Measurements from ENCODE around the gene PLA2G6.
"Not testable (repeated sequence)": the region's sequence is repeated elsewhere in the genome, so short reads cannot be mapped to it uniquely, and the experiment has no call there.

PLA2G6 gene

DNA sequence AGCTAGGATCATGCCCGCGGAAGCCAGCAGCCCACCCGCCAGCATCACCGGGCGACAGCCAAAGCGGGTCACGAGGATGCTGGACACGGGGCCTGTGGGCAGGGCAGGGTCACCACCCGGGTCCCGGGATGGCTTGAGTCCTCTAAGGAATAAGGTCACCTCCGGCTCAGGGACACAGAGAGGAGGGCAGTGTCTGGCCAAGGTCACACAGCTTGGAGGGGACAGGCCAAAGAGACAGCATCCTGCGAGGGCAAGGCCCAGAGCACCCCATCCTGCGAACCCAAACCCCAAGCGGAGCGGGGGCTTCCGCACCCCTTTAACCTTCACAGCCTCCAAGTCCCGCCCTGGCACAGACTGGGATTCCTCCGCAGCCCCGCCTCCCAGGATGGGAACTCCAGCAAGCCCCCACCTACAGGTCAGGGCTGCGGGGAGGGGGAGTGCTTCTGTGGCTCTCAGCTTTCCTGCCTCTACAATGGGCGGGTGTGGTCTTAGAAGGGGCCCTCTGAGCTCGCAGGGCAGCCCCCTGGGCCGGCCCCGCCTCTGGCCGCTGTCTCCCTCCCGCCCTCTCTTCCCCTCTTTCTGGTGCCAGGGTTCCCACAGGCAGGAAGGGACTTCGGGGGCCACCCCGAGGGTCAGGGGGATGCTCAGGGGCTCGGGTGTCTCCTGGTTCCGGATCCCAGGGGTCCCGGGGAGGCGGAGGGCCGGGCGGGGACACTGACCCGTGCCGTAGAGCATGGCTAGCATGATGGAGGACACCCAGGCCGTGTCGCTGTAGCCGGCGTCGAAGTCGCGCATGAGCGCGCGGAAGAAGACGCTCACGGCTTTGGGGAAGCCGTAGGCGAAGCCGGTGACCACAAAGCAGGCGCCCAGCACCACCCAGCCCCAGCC is 99.4 kb downstream of the PLA2G6 start:
- DNase-seq: no peak

DNA sequence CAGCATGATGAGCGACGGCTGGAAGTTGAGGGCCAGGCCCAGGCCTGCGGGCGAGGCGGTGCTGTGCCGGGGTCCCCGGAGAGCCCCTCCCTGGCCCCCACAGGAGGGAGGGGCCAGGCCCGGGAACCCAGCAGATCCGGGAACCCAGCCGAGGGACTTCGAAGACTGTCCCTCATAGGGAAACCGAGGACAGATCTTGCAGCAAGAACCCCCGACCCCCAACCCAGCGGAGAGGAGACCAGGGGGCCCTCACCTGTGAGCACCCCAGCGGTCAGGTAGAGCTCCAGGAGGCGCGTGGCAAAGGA is 100.0 kb downstream of the PLA2G6 start:
- DNase-seq: no peak

DNA sequence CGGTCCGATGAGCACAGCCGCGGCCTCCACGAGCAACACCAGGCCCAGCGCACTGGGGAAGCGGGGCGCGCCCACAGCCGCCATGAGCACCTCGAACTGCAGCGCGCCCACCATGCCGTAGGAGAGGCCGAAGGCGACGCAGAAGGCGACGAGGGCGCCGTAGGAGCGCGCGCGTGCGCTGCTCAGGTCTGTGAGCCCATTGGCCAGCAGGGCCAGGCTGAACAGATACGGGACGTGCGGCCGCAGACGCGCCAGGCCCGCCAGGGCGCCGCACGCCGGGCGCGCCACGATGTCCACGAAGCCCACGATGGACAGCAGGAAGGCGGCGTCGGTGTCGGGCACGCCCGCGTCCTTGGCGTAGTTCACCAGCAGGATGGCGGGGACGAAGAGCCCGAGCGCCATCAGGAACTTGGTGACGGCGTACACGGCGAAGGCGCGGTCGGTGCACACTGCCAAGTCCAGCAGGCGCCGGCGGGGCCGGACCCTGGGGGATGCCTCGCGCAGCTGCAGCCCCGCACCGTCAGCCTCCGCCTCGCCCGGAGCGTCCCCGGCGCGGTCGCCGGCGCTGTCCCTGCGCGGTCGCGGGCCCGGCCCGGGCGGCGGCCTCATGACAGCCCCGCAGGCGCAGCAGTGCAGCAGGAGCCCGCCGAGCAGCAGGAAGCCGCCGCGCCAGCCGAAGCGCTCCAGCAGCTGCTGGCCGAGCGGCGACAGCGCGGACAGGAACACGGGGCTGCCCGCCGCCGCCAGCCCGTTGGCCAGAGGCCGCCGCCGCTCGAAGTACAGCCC is 100.6 kb downstream of the PLA2G6 start:
- DNase-seq: no peak

DNA sequence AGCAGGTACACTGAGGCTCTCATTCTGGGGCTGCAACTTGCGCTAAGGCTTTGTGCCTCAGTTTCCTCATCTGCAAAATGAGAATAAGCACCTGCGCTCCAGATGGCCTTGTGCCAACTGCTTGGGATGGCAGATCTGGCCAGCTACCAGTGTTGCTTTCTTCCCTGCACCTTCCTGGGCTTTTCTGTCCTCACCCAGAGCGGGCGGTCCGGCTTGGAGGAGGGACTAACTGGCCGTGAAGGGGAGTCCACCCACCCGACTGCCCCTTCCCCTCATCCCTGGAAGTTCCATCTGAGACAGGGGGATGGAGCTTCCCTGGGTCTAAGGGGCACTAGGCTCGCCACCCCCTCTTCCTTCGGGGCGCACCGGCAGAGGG is 101.2 kb downstream of the PLA2G6 start:
- DNase-seq: no peak

DNA sequence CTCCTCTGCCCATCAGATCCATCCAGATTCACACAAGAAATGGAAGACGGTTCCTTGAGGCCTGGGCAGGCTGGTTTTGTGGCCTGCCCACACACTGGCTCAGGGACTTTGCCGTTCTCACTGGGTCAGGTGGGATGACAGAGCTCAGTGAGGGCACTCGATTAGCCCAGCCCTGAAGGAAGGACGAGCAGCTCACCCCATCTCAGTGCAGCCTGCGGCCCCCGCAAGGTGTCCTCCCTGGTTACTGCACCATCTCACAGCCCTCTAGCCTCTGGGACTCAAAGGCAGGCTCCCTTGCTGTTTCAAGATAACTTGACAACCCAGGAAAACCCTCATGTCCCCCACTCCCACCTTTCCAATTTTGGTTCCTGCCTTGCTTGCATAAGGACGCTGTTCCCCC is 101.8 kb downstream of the PLA2G6 start:
- no peak for DNase-seq

DNA sequence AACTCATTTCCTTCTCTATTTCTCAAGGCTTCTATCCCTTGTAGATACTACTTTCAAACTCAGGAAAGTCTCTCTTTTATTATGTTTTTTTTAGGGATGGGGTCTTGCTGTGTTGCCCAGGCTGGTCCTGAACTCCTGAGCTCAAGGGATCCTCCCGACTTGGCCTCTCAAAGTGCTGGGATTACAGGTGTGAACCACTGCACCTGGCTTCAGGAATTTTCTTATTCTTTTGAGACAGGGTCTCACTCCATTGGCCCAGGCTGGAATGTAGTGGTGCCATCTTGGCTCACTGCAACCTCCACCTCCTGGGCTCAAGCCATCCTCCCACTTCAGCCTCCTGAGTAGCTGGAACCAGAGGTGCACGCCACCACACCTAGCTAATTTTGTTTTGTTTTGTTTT is 102.4 kb downstream of the PLA2G6 start:
- DNase-seq: not testable (repeated sequence)

DNA sequence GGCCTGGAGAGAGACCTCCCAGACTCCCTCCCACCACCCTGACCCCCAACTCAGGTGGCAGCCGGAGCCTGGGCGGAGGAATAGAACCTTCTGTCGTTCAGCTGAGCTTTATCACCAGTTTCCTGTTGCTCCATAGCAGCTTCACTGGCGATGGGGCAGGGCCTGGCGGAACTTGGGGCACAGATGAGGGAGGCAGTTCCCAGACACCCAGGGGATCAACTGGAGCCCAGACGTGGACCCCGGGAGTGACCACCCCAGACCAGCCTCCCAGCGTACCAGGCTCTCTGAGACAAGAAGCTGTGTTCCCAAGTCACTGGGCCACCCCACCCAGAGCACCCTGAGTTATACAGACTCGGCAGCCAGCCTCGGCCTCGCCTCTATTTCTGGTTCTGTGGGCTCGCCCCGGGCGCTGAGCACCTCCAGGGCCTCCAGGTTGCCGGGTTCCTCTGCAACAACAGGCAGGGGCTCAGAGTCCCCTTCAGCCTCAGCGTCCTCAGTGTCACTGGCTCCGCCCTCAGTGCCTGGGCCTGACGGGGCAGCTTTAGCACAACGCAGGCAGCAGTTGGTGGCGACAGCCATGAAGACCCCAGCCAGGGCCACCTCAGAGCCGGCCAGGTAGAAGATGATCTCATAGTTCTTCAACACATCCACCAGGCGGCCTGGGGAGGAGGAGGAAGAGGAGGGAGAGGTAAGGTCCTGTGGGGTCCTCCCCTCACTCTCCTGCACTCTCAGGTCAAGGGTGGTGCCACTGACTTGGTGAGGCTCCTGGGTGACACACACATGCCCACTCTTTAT is 103.4 kb downstream of the PLA2G6 start:
- DNase-seq: no peak

DNA sequence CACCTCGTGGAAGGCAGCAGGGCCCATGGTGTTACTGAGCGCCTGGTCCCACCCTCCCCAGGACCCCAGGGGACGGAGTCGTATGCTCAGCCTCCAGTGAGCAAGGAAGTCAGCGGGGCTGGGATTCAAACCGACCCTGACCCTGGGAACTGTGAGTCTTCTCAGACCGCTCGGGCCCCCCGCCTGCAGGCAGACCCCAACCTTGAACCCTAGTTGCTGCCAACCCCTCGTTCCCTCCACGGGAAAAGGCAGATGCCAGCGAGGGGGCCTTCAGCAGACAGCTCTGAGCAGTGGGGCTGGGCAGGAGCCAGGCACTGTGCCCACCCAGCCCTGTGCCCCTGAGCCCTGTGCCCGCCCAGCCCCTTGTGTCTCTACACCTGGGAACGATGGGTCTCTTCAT is 104.0 kb downstream of the PLA2G6 start:
- DNase-seq: no peak

DNA sequence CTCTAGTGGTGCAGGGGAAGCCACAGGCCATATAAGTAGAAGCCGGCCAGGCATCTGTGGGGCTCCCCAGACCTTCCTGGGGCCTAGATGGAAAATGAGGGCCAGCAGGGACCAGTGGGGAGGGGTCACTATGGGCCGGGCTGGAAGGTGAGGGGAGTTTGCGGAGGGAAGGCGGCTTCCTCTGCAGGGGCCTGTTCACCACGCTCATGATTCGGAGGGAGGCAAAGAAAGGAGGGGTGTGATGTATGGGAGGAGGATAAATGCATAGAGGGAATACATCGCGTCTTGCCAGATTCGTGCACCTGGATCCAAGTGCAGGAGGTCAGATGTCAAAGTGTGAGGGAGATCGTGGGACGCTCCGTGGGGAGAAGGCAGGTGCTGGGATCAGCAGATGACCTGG is 104.5 kb downstream of the PLA2G6 start:
- DNase-seq: no peak

DNA sequence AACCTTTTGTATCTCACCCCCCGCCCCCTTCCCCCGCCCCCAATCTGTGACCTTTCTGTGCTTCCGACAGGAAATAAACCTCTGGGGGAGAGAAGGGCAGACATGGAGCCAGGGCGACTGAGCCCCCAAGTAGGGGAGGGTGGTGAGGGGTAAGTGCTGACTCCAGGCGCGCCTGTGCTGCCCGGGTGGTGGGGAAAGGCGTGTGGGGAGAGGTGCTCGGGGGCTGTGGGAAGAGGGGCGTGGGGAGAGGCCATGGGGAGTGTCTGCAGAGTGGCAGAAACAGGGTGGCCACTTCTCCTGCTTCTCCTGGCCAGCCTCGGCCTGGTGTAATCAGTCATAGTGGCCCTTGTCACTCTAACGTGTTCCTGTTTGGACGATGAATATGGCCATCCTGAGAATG is 105.7 kb downstream of the PLA2G6 start:
- no peak for DNase-seq

DNA sequence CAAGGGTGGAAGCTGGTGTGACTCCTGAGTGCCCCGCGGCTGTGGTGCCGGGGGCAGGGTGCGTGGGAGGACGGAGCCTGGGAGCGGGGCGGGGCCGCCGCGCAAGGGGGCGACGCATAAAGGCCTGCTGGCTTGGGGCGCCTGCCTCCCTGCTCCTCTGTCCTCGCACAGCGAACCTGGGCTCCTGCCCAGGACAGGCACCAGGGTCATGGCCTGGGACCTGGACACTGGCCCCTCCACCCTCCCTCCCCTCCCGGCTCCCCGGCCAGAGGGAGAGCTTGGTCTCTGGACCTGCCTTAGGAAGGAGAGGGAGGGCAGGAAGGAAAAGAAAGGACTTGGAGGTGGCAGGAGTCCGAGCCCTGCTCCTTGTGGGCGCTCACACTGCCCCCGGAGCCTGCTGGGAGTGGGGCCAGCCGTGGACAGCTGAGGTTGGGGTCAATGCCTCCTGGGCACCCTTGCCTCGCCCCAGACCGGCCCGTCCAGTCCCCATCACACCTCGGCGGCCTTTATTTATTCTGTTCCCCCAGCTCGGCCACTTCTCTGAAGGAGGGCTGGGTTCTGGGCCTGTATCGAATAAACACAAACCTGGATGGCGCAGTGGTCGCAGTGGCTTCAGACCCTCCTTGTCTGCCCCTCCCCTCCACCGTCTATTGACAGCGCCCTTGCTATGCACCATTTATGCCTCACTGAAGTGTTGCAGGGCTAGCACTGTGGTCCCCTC is 106.4 kb downstream of the PLA2G6 start:
- DNase-seq: no peak

DNA sequence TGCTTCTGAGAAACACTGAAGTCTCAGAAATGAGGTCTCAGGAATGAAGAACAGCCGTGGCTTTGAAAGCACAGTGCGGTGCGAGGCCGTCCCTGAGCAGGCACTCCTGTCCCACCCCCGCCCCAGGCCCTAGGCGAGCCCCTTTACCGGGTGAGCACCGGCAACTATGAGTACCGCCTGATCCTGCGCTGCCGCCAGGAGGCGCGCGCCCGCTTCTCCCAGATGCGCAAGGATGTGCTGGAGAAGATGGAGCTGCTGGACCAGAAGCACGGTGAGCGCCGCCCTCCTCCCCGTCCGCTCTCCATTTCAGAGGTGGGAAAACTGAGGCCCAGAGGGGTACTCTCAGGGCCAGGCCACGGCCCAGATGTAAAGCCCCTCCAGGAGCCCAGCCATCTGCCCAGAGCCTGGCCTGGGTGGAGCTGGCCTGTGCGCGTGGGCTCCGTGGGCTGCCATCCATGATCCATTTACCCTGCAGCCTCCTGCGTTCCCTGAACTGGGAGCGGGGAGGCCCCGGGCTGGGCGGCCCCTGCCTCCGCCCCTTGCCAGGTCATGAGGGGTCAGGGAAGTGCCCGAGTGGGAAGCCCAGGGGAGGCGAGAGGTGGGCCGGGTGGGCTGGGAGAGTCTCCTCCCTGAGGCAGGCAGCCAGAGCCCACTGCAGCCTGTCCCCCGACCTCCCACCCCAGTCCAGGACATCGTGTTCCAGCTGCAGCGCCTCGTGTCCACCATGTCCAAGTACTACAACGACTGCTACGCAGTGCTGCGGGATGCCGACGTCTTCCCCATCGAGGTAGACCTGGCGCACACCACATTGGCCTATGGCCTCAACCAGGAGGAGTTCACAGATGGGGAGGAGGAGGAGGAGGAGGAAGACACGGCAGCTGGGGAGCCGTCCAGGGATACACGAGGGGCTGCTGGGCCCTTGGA is 107.2 kb downstream of the PLA2G6 start:
- DNase-seq: no peak

DNA sequence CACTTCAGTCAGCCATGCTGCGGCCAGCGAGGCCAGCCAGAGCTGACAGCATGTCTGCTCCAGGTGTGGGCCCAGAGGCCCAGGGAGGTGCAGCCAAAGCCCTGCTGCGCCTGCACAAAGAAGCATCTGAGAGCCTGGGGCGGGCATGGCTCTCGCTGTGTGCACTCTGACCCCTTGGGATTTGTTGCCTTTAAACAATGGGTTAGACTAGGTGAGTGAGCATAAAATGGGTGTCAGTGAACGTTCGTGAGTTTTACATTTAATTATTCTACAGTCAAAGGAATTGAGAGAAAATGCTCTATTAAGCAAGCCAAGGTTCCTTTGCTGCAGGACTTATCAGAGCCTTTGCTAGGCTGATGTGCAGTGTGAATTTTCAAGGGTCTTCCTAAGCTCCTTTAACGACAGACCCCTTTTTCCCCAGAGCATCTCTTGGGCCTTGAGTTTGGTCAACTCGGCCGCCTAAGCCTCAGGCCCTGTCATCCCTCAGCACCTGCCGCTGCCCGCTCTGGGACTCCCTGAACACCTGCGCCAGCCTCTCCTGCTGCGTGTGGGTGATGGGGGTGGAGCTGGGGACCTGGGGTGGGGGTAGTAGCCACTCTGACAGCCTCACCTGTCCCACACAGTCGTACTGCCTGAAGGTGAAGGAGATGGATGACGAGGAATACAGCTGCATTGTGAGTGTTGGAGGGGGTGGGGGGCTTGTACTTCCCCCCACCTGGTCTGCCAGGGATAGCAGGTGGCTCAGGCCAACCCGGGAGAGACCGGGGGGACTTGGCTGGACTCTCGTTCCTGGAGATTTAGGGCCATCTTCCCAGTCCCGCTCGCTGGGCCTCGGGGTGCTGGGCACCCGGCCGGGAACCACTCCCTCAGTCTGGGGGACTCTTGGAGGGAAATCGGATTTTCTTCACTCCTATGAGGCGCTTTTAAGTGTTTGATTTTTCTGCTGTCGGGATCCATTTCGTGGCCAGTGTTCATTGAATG is 108.2 kb downstream of the PLA2G6 start:
- no peak for DNase-seq

DNA sequence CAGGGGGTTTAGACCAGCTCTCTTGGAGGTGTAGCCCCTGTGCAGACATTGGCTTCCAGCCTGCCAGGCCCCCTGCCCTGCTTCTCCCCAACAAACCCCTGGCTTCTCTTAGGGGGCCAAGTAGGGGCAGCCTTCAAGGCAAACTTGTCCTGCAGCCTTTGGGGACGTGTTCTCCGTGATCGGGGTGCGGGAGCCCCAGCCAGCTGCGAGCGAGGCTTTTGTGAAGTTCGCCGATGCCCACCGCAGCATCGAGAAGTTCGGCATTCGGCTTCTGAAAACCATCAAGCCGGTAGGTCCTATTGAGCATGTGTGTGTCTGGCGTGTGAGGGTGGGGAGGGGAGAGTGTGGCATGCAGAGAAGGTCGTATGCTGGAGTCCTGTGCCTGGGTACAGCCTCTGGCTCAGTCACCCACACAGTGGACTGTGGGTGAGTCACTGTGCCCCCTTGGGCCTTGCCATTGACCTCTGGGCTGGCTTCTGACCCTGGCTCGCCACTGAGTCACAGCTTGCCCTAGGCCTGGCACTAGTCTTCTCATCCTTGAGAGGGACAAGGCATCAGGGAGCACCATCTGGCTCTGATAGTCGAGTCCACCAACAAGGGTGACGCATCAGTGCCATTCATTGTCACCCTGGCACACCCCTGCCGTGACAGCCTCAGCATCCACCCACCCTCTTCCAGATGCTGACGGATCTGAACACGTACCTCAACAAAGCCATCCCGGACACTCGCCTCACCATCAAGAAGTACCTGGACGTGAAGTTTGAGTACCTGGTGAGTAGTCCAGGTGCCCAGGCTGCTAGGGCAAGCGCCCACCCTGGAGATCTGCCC is 109.1 kb downstream of the PLA2G6 start:
- DNase-seq: no peak

DNA sequence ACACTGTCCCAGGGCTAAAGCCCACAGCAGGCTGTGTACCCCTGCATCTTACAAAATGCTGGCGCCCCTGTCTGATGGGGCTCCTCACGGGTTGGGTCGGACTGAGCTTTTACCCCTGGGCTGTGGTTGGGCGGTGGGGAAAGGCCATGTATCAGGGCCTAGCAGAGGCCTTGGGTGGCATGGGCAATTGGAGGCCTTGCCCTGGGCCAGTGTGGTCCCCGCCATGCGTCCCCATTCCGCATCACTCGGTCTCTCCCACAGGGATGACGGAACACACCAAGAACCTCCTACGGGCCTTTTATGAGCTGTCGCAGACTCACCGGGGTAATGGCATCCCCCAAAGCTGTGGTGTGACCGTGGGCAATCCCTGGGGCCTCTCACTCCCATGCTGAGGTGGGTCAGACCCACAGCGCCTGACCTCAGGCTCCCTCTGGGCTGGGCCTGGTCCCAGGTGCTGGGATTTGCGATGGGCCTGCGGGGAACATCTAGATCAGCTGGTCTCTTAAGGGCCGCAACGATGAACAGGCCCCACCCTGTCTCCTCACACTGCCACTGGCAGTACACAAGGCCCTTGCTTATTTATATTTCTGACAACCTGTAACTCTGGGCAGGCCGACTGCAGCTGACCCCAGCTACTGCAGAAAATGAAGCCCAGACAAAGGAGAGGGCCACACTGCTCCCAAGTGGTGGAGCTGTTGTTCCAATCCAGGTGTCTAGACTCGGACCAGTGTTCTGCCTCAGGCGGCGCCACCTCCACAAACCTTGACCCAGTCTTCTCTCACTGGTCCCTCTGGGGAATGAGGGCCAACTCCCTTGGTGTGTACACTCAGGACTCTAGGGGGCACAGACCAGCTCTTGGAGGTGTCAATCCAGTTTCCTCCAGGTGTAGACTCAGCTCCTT is 110.0 kb downstream of the PLA2G6 start:
- DNase-seq: no peak

DNA sequence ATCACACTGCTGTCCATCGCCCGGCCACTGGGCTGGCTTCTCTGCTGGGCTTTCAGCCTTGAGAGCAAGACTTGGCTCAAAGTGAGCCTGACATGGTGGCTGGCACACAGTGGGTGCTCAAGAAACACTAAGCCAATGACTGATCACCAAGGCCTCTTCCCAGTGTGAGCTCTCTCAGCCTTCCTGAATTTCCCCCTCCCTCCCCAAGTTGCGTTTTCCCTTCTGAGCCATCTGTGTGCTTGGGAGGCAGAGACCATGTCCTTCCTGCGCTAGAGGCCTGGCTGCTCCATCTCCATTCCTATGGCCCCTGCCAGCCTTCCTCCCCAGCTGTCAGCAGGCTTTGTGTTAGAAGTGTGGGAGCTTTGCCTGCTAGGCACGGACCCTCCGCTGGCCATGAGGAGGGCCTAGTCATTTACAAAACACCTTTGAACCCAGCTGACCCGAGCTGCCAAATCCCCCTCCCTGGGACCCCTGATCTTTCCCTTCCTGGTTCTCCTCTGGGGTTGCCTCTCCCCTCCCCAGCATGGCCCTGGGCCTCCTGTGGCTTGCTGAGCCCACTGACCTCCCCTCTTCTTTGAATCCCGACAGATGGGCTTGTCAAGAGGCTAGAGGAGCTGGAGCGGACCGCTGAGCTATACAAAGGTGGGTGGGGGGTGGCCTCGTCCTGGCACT is 111.2 kb downstream of the PLA2G6 start:
- no peak for DNase-seq

DNA sequence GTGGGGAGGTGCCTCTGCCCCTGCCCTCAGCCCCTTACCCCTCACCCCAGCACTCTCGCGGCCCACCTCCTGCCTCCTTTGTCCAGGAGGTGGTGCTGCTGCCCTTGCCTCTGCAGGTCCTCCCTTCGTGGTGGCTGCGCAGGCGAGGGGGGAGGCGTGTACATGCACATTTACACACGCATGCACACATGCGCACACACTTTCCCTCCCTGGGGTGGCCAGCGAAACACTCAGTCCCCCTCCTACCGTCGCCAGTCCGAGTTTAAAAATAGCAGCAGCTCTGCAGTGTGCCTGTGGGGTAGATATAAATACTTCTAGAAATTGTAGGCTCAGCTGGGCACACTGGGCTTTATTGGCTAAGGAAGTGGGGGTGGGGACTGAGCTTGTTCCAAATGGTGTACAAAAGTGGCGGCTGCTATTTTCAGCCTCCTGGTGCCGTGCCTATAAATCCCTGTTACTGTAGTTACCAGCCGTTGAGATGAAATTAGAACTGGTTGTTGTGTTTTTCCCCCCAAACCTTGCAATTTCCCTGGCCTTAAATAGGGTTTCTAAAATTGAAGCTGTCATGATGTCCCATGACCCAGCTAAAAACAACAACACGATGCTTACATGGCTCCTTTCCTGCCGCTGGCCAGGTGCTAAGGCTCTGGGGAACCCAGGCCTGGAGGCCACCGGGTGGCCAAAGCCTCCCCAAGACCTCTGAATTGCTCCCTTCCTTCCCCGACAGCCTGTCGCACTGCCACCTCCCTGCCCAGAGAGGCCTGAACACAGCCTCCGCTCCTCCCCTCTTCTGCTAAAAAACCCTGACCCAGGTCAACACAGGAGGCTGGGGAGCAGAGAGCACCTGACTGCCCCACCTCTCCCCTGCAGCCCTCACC is 112.0 kb downstream of the PLA2G6 start:
- no peak for DNase-seq

All from NCI-H2107 (cell line).